WERI-Rb-1 (cell line): ENCODE data around the gene SETD5.
A peak's percentile ranks its signal among the peaks of the same experiment; 100 is the strongest.

Experiments
- DNase-seq: peaks from one replicate; pipeline ENCODE4 v3.0.0-alpha.2; 2020
- H3K27ac ChIP-seq: fragments of 250-450 bp; sonication (Bioruptor Pico); 2 replicates; pipeline ENCODE4 v1.5.1; 2020; ENCODE audit warnings: mild to moderate bottlenecking, moderate library complexity
- H3K27me3 ChIP-seq: fragments of 250-450 bp; sonication (Bioruptor Pico); 2 replicates; pipeline ENCODE4 v1.5.1; 2021; ENCODE audit warnings: mild to moderate bottlenecking, low read depth, moderate library complexity; ENCODE audit not compliant: insufficient read depth, severe bottlenecking
- H3K36me3 ChIP-seq: fragments of 250-450 bp; sonication (Bioruptor Pico); 2 replicates; pipeline ENCODE4 v1.5.1; 2020; ENCODE audit warnings: mild to moderate bottlenecking, moderate library complexity
- H3K4me3 ChIP-seq: 2 replicates; pipeline ENCODE4 v1.5.1; 2011; ENCODE audit warnings: low read depth, mild to moderate bottlenecking, control low read depth, low read length
- H3K9me3 ChIP-seq: fragments of 250-450 bp; sonication (Bioruptor Pico); 2 replicates; pipeline ENCODE4 v1.5.1; 2021; ENCODE audit warnings: mild to moderate bottlenecking, moderate library complexity; ENCODE audit not compliant: severe bottlenecking
- CTCF ChIP-seq: IDR thresholded peaks from 2 replicates; pipeline ENCODE4 v1.5.1; 2011; ENCODE audit warnings: low read depth, mild to moderate bottlenecking, control low read depth, inconsistent platforms, low read length

The SETD5 gene

GRCh38 chr3:9401986-9402385 is 4.6 kb downstream of the SETD5 start:
- H3K4me3 ChIP-seq = peak overlapping the region; percentile 37
- H3K27me3 ChIP-seq = no peaks in the 10 kb centered on the region
- no peak for TF ChIP-seq CTCF
- H3K27ac ChIP-seq = peak overlapping the region; percentile 99
- no peak for DNase-seq
- peaks cover 17% of the 10 kb centered on the region for H3K36me3 ChIP-seq
- H3K9me3 ChIP-seq = no peaks in the 10 kb centered on the region

- peak overlapping the region; percentile 99 for H3K27ac ChIP-seq
- H3K27me3 ChIP-seq = no peaks in the 10 kb centered on the region
- peaks cover 17% of the 10 kb centered on the region for H3K36me3 ChIP-seq
- H3K4me3 ChIP-seq = peak overlapping the region; percentile 37
- no peaks in the 10 kb centered on the region for H3K9me3 ChIP-seq
- peak; percentile 96 for DNase-seq
- no peak for TF ChIP-seq CTCF
Measured at GRCh38 chr3:9402410-9403228, 5.2 kb downstream of the SETD5 start.

GRCh38 chr3:9403463-9403862 is 6.0 kb downstream of the SETD5 start:
- no peaks in the 10 kb centered on the region for H3K27me3 ChIP-seq
- peak overlapping the region; percentile 99 for H3K27ac ChIP-seq
- H3K9me3 ChIP-seq = no peaks in the 10 kb centered on the region
- no peak for DNase-seq
- H3K36me3 ChIP-seq = peaks cover 9% of the 10 kb centered on the region
- H3K4me3 ChIP-seq = peak overlapping the region; percentile 30
- no peak for TF ChIP-seq CTCF

- Histone ChIP-seq H3K9me3 (no peaks in the 10 kb centered on the region), H3K27ac (peak overlapping the region; percentile 99), H3K27me3 (no peaks in the 10 kb centered on the region), H3K36me3 (peaks cover 9% of the 10 kb centered on the region), H3K4me3 (no peak overlapping the region)
- no peak for DNase-seq
- TF ChIP-seq CTCF = peak; percentile 25; the same call in 1 of the 2 replicates
Measured at GRCh38 chr3:9404680-9405079, 7.3 kb downstream of the SETD5 start.

GRCh38 chr3:9405756-9406155 is 8.3 kb downstream of the SETD5 start:
- H3K27ac ChIP-seq = peak overlapping the region; percentile 99; the same call in 1 of the 2 replicates
- no peak for TF ChIP-seq CTCF
- H3K4me3 ChIP-seq = no peak overlapping the region
- peaks cover 16% of the 10 kb centered on the region for H3K36me3 ChIP-seq
- no peaks in the 10 kb centered on the region for H3K27me3 ChIP-seq
- DNase-seq = no peak
- H3K9me3 ChIP-seq = no peaks in the 10 kb centered on the region
